Ovary (tissue), 3 donors: ENCODE measurements around the gene ANKRD6.

Experiments
- EP300 ChIP-seq: sonication (generic); formaldehyde crosslinking; IDR thresholded peaks from one replicate; pipeline ENCODE4 v1.6.1; 2017; ENCODE audit warnings: antibody characterized with exemption
- TF ChIP-seq, protein P1 (sequence below), 3 donors: fragments of 450-650 bp in 2 of 3; fragments of 200-600 bp in 1 of 3; IDR thresholded peaks; one replicate each; pipeline versions ENCODE4 v1.5.1 to v1.8.0; 2016 to 2022; ENCODE audit warnings: antibody characterized with exemption in 3 of 3, mild to moderate bottlenecking in 1 of 3
- donor health status: DM: no; HTN: no; CAD: no.

DNA sequence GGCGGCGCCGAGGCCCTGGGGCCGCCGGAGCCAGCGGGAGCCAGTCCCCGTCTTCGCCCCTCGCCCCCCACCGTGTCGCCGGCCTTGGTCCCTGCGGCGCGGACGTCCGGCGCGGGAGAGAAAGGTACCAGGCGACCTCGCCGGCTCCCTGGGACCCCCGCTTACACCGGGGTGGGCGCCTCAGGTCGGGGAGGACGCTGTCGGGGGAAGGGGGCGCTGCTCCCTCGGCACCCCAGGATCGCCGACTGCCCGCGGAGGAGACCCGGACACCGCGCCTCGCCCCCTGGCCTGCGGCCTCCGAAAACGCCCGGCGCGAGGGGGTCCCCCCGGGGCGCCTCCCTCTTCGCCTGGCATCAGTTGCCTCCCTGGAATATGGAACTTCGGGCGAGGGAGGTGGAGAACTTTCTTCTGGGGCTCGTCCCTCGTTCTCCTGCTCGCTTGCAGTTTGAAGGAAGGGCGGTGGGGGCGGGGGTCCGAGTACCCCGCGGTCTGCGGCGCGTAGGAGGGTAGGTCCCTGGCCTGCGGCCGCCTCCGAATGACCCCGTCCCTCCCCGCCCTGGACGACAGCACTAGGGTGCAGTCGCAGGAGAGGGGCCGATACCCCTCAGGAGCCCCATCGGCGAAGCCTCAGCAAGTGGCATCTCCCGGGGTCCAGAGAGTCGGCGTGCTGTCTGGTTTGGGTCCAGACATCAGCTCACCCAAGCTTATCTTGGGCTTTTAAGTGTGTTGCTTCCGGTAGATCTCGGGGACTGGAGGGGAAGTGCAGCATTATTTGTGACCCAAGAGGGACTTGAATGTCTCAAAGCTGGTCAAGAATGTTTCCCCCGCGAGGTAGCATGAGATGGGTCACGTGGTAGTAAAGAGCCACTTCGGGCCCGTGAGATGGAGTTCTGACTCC lies 549 bp downstream of the ANKRD6 start:
- TF ChIP-seq EP300 = no peak
- TF ChIP-seq, protein P1, sequence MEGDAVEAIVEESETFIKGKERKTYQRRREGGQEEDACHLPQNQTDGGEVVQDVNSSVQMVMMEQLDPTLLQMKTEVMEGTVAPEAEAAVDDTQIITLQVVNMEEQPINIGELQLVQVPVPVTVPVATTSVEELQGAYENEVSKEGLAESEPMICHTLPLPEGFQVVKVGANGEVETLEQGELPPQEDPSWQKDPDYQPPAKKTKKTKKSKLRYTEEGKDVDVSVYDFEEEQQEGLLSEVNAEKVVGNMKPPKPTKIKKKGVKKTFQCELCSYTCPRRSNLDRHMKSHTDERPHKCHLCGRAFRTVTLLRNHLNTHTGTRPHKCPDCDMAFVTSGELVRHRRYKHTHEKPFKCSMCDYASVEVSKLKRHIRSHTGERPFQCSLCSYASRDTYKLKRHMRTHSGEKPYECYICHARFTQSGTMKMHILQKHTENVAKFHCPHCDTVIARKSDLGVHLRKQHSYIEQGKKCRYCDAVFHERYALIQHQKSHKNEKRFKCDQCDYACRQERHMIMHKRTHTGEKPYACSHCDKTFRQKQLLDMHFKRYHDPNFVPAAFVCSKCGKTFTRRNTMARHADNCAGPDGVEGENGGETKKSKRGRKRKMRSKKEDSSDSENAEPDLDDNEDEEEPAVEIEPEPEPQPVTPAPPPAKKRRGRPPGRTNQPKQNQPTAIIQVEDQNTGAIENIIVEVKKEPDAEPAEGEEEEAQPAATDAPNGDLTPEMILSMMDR (IDR thresholded peaks at IDR 0.05) = no peak
